GM18870 (cell line): Measurements from ENCODE around the gene PYGB.
"Not testable (repeated sequence)": the region's sequence is repeated elsewhere in the genome, so short reads cannot be mapped to it uniquely, and the experiment has no call there.

Experiments used
- ATAC-seq: cut with Tn5 transposase; IDR thresholded peaks from one replicate; pipeline ENCODE4 v1.9.1; 2021; ENCODE audit warnings: moderate library complexity; ENCODE audit not compliant: unreplicated experiment

The PYGB gene

DNA sequence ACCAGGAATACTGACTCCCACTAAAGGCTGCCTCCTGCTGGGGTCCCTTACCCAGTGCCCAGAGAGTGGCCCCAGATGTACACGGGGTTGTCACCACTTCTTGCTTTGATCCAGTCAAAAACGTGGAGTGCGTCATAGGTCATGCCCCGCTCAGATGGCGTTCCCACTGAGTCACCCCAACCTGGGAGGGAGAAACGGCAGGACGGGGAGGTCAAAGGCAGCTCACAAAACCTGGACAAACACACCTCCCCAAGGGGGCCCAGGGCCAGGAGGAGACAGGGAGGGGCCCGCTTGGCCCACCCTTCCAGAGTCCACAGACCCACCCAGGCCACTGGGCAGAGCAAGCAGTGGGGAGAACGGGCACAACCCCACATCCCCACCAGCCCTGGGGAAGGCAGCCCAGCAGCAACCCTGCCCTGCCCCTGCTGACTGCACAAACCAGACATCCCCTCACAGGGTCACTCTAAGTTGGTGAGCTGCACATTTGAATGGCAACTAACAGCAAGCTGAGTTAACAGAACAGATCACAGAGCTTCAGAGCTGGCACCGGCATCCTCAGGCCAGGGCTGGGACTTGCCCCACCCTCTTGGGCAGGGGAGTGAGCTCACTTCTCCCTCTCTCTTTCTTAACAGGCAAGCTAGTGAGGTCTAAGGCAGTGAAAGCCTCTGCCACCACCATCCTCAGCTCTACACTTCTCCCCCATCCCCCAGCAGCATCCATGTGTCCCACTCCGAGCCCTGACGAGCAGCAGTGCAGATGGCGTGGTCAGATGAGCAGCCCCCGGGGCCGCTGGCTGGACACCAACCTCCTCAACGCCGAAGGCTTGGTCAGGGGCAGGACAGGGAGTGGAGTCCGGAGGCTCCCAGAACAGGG, 61.7 kb downstream of the PYGB start:
- ATAC-seq, result no peak

DNA sequence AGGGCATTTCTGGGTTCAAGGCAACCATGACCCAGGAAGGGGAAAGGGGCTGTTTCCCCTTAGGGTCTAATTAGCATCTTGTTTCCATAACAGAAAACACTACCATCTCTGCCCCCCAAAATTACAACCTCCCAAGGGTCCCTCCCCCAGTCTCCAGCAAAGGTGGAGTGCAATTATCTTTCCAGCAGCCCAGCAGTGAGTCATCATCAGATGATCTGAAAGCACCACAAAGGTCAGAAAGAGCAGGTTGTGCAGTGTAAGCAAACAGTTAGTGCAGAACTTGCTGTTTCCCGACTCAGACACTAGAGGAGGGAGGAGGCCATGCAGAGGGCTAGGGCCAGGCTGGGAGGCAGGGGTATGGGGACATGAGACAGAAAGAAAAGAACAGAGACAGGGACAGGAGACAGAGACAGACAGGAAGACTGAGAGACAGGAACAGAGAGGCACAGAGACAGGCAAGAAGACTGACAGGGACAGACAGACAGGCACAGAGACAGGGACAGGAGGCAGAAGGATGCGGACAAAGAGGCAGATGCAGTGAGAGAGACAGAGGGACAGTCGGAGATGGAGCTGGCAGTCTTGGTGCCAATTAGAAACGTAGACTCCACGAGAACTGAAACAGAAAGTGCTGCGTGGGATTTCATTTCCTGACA, 62.5 kb downstream of the PYGB start:
- peak; percentile 93 for ATAC-seq

DNA sequence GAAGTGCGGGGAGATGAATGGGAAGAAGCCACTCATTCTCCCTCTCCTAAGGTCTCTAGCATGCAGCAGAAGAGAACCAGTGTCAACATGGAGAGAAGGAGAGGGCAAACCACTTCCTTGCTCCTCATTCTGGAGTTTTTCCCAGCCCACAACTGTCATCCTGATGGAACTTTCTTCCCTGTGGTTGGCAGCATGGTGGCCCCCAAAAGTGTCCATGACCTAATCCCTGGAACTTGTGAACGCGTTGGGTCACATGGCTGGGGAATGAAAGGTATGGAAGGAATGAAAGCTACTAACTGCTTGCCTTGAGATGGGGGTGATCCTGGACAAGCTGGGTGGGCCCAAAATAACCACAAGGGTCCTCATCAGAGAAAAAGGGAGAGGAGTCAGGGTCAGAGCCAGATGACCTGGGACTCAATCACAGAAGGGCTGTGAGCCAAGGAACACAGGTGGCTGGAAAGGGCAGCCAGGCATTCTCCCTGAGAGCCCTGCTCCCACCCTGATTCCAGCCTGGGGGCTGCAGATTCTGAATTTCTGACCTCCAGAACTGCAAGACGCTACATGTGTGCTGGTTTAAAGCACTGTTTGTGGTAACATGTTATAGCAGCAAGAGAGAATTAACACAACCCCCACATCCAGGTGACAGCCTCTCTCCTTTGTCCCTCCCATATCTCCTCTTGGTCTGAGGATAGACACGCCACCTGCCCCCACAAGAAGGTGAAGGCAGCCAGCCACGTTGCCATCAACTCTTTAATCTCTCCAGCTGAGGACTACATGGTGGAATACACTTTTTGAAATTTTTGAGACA, 63.2 kb downstream of the PYGB start:
- no peak for ATAC-seq

DNA sequence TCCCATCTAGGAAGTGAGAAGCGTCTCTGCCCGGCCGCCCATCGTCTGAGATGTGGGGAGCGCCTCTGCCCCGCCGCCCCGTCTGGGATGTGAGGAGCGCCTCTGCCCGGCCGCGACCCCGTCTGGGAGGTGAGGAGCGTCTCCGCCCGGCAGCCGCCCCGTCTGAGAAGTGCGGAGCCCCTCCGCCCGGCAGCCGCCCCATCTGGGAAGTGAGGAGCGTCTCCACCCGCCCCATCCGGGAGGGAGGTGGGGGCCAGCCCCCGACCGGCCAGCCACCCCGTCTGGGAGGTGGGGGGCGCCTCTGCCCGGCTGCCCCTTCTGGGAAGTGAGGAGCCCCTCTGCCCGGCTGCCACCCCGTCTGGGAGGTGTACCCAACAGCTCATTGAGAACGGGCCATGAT, 64.8 kb downstream of the PYGB start:
- not testable (repeated sequence) for ATAC-seq

DNA sequence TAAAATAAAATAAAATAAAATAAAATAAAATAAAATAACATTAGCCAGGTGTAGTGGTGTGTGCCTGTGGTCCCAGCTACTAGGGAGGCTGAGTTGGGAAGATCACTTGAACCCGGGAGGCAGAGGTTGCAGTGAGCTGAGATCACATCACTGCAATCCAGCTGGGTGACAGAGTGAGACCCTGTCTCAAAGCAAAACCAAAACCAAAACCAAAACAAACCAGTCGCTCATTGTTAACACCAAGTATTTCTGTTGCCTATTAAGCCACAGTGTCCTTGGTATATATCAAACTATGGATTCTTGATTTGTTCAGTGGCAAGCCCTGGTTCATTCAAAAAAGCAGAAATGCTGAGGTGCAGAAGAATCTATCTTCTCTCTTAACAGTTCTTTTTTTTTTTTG, 65.7 kb downstream of the PYGB start:
- ATAC-seq, result no peak

DNA sequence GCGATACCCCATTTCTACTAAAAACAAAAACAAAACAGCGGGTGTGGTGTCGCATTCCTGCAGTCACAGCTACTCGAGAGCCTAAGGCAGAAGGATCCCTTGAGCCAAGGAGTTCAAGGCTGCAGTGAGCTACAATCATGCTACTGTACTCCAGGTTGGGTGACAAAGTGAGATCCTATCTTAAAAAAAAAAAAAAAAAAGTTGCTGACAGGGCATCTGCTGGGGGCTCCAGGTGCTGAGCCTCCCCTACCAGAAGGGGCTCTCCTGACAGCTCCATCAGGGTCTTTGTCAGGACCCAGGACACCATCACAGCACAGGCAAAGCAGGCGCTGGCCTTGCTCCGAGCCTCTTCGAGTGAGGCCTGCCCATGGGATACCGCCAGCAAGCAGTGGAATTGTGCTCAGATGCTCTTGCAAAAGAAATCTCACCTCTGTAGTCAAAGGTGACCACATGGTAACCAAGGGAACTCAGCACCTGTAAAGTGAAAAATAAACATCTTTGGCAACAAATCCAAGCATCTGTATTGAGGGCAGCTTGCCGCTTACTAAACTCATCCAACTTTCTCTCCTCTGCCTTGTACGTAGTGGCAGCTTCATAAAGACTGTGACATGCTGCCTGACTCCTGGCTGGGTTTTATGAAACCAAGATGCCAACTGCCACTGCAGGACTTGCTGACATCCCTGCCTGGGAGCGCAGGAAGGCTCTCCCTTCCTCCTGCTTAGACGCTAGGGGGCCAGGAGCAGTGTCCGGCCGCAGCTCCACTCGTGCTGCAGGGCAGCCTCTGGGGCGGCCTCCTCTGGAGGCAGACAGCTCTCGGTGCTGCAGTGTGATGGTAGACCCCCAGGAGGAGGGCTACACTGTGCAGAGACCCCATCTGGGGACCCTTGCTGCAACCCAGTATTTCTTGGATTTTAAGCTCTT, 66.9 kb downstream of the PYGB start:
- ATAC-seq, result no peak

DNA sequence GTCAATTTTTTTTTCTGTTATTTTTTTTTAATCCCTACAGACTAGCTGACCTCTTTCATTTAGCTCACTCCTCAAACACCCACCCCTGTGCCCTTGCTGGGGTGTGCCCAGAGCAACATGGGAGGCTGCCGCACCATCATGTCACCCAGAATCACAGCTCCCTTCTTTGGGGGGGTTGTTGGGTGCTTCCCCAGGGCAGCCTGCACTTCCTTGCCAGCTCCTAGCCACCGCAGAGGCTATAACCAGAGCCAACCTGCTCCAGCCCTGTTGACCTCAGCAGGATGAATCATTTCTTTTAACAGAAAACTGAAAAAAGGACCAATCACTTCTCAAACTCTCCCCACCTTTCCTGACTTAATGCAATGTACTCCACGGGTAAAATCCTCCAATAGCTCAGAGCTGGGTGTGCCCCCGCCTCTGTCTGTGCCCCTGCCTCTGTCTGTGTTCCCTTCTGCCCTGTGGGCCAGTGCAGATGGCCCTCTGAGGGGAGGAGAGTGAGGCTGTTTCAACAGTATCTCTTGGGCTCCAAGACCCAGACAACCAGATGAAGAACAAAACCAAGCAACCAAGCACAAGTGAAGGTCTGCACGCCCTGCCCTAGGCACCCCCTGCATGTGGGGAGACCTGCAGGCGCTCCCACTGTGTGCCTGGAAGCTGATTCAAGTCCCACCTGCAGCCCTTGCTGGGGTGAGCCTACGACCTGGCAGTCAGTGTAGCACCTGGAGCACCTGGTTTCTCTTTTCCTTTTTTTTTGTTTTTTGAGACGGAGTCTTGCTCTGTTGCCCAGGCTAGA, 67.7 kb downstream of the PYGB start:
- no peak for ATAC-seq

DNA sequence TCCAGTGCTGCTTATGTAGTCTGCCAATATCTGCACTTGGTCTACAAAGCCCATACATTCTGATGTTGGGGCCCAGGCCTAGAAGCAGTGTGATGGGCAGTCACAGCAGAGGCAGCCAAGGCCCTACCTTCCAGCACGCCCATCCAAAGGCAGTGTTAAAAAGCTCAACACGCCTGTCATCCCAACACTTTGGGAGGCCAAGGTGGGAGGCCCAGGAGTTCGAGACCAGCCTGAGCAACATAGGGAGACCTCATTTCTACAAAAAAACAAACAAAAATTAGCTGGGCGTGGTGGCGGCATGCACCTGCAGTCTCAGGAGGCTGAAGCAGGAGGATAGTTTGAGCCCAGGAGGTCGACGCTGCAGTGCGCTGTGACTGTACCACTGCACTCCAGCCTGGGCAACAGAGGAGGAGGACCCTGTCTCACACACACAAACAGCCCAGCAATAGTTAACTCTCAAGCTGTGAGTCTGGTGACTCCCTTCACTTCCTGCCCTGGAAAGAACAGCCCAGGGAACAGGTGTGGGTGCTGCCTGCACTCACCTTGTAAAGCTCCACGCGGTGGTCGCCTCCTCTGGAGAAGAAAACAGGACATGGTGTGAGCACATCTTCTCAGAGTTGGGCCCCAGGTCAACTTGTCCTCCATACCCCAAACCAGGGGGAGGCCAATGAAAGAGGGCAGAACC, 68.8 kb downstream of the PYGB start:
- no peak for ATAC-seq

DNA sequence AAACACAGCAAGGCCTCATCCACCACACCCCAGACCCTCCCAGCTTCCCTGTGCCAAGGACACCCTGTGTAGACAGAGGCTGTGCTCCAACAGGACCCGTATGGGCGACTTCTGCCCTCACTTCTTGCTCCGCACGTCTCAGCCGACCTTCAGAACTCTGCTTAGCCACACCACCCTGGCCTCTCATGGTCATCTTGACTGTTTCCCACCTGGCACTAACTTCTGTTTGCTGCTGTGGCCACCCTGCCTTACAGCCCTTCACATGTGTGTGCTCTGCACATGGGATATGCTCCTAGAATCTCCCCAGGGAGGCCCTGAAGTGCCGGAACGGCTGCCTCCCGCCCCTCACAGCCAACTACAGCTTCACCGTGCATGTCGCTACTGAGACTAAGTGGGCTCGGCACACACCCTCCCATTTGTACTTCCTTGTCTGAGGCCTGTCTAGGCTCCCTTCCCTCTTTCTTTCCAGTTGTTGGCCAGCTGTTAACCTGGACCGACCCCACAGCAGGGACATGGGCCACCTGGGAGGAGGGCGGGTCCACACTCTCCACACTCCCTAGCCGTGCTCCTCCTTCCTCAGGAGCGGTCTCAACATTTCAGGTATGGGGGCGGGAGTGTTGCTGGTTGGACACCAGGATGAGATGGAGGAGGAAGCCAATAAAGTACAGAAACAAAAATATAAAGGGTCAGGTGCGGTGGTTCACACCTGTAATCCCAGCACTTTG, 69.6 kb downstream of the PYGB start:
- ATAC-seq, result no peak

DNA sequence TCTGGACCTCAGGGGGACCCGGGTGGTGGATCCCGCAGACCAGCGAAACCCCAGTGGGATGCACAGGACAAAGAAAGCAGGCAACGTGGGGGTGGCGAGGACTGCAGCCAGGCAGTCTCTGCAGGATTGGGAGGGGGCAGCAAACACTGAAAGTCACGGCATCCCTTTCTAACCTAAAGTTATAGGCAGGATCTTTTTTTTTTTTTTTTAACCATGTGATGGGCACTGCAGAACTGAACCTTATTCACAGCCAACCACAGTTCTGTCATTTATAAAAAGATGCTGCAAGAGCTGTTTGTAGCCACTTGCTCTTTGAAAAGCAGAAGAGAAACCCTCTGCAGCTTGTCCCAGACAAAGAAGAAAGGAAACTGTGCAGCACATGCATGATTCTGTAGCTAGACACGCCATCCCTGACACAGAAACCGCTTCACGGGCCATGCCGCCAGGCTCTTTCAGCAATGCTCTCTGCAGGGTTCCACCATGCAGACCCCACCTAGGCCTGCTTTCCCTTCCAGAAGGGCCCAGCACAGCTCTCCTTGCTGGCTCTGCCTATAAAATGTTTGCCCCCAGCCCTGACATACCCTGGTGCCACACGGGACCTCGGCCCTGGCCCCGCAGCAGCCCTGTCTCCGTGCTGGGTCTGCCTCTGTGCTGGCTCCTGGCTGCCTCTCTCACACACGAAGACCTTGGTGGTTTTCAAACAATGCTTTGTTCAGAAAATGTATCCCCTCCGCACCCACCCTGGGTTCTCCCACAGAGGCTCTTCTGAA, 70.8 kb downstream of the PYGB start:
- ATAC-seq, result peak; percentile 95

DNA sequence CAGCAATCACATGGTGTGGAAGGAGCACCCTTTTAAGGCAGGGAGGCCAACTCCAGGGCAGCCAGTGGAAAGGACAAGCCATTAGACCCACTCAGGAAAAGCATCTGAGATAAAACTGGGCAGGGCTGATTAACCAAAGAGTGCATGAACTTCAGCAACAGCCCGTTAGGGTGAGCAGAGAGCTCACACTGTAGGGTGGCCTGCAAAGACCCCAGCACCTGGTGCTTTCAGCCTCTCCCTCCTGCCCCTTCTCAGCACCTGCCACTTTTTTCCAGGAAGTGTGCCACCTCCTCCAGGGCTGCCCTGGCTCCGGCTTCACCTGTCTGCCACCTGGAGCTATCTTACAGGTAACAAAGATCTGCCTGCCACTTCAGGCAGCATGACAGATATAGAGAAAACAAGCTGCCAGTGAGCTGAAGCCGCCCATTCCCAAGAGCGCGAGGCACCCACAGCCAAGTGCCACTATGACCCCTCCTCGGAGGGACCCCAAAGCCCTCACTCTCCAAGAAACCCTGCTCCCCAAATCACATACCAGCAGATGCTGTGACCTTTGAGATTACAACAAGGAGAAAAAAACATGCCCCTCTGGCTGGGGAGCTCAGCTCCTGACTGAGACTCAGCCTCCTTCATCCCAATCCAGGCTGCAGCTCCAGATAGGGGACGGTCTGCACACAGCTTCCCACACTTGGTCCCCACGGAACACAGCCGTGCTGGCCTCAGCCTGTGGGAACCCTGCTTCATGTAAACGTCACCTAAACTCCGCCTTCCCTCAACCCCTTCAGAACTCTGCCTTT, 71.6 kb downstream of the PYGB start:
- no peak for ATAC-seq

DNA sequence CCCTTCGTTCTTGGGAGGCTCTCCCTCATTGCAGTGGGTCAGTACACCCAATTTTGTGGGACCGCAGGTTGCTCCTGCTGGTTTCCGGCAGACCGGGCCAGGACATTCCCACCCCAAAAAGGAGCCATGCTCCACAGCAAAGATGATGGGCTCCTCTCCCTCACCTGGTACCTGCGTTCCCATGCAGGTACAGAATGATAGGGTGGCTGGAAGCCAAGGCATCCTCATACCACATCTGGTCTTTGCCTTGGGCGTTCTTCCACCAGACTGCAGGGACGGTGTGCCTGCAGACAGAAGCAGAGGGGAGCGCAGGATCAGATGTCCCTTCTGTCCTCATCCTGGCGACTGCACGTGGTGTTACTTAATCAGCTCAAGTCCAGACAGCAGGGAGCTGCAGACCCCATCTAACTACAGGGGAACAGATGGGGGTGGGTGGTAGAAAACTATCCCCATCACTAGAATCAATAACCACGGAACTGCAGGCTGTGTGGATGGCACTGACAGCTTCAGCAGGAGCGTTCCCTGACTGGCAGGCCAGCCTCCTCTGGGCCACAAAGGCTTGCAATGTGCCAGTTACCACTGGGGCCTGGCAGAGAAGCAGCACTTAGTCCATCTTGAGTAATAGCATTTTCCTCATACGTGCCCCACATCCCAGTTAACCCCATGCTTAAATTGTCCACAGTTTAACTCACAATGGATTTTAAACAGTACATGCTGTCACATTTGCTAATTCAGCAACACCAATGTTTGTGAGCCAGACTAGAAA, 72.3 kb downstream of the PYGB start:
- no peak for ATAC-seq

DNA sequence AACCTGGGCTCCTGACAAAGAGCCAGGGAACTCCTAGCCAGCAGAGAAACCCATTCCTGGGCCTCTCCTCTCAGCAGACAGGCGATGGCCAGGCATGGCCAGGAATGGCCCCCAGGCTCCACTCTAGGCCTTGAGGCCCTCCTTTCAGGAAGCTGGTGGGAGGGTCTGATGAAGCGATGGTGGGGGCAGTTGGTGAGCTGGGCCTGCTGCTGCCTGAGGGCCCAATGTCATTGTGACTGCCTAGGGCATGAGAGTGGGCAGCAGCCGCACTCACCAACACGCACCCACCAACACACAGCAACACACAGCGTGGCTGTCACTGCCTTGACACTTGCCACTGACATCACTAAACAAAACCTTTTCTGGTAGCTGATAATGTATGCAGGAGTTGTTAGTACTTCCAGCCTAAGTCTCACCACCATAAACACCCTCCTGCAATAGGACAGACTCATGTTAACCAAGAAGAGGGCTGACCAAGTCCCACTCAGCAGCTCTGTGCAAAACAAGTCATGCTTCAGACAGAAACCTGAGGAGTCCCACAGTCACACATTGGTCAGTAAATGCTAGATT, 73.5 kb downstream of the PYGB start:
- no peak for ATAC-seq

DNA sequence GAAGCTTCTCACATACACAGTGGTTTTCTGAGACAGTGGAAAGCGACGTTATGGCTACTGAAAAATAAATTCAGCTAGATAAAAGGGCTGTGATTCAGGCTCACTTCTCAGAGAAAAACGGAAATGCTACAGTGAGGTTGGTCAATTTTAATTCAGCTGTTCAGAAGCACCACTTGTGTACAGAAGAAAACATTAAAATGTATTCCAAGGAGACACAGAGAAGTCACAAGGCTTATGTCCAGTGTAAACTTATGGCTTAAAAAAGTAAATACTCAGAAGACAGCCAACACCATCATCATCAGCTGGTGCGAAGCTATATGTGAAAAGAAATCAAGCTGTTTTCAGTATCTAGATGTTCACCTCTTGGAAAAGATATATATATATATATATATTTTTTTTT, 74.1 kb downstream of the PYGB start:
- ATAC-seq, result no peak

DNA sequence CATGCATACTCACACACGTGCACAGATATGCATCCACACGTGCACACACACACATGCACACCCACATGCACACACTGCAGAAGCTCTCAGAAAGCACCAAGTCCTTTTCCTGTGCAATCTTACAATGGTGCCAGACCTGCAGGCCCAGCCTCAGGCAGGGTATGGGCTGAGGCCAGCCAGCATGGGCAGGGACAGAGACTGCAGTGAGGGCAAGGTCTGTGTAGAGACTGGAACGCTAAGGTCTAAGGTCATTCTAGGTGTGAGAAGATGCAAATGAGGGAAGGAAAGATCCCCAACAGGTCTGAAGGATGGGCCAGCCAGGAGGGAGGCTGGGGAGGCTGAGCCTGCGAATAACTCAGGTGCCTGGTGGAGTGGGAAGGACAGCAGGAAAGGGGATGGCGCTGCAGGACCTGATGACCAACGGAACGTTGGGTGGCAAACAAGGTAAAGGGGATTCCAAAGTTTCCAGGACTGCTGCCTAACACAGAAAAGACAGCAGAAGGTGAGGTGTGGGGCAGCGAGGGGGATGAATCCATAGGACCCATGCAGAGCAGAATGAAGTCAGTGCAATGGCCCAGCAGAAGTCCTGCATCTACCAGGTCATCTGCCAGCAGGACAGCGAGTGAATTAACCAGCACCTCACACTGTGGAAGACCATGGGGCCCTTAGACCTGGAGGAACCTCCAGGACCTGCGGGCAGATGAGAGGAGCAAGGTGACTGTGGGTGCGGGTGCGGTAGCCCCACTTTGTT, 75.8 kb downstream of the PYGB start:
- no peak for ATAC-seq
